Activated CD8-positive, alpha-beta memory T cell treated with anti-CD3 and anti-CD28 coated beads, Interleukin-2, amount 50 U/mL, for 4 hours (primary cell): ENCODE measurements around the gene PRRT3.
"Not testable (repeated sequence)": the region's sequence is repeated elsewhere in the genome, so short reads cannot be mapped to it uniquely, and the experiment has no call there.

Experiments used
- DNase-seq: peaks from one replicate; pipeline ENCODE4 v3.0.0-alpha.2; 2020

PRRT3 gene

GRCh38 chr3:9897408-9898372 lies 54.5 kb downstream of the PRRT3 start:
- no peak for DNase-seq

GRCh38 chr3:9896755-9897407 lies 55.3 kb downstream of the PRRT3 start:
- DNase-seq: not testable (repeated sequence)

- DNase-seq: not testable (repeated sequence)
Observed at GRCh38 chr3:9895715-9896114, 56.5 kb downstream of the PRRT3 start.
